Stimulated activated CD8-positive, alpha-beta memory T cell treated with anti-CD3 and anti-CD28 coated beads, Interleukin-4, amount 100 ng/mL, for 24 hours (primary cell): ENCODE results near the gene CCDC127.
"Not testable (repeated sequence)": the region's sequence is repeated elsewhere in the genome, so short reads cannot be mapped to it uniquely, and the experiment has no call there.

ENCODE experiments used
- DNase-seq: peaks from one replicate; pipeline ENCODE4 v3.0.0-alpha.2; 2020; ENCODE audit warnings: low read depth

The CCDC127 gene

DNA sequence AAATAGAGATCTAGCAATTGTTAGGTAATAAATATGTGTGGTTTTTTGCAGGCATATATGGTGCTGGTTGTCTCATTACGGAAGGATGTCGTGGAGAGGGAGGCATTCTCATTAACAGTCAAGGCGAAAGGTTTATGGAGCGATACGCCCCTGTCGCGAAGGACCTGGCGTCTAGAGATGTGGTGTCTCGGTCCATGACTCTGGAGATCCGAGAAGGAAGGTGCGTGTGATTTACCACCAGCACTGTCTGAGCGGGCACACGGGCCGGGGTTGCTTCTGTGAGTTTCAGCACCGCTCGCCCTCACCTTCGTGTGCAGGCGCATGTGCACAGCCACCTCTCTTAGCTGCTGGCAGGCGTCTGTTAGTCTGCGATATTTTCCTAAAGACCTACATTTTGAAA, 15.5 kb upstream of the CCDC127 start:
- not testable (repeated sequence) for DNase-seq

DNA sequence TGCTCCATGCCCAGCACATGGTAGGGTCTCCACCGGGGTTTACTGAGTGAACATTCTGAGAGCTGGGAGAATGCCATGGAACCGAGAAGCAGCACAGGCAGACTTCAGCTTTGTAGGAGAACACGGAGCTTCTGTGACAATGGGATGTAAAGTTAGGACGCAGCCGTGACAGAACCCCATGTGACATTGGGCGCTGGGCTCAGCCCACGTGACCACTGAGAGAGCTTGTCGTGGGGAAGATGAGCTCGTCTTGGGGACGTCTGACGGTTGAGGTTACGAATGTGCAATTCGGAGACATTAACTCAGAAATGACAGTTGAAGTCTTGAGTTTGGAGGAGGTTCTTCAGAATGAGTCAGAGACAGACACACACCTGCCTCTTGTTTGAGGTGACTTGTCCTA, 13.7 kb upstream of the CCDC127 start:
- DNase-seq: no peak

- no peak for DNase-seq
These were observed 12.8 kb upstream of the CCDC127 start for GRCh38 chr5:230711-231110.

DNA sequence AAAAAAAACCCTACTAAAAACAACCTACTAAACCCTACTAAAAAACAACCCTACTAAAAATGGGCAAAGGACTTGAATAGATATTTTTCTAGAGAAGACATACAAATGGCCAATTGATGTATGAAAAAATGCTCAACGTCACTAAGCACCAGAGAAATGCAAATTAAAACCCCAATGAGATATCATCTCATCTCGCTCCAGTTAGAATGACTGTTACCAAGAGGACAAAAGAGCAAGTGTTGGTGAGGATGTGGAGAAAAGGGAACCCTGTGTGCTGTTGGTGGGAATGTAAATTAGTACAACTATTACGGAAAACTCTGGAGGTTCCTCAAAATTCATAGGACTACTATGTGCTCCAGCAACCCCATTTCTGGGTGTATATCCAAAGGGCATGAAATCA, 10.9 kb upstream of the CCDC127 start:
- no peak for DNase-seq

DNA sequence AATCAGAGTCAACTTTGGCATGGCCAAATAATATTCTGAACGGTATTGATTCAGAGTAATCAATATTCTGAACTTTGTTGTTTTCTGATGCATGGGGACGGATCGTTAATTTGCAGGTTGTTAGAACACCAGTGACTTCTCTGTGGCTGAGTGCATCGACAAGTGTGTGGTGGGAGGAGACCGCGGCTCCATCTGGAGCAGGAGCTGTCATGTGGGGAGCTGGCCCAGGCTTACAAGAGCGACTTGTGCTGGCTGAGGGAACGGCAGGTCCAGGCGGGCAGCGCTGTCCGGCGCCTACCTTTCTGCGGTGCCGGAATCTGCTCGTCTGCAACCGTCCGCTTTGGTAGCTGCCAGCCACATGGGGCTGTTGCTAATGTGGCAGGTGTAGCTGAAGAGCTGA, 9.4 kb upstream of the CCDC127 start:
- DNase-seq: not testable (repeated sequence)

DNA sequence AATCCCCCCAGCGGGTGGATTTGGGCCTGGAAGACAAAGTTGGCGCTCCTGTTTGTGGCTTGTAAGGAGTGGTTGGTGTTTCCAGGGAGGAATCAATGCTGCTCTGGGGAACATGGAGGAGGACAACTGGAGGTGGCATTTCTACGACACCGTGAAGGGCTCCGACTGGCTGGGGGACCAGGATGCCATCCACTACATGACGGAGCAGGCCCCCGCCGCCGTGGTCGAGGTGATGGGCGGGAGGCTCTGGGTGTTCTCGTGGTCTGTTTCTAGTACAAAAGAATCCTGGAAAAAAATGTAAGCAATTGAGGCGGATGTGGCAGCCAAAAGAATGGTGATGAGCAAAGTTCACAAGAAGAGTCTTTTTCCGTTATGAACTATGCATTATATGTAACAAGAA, 7.4 kb upstream of the CCDC127 start:
- no peak for DNase-seq

GRCh38 chr5:223791-224190, 5.8 kb upstream of the CCDC127 start:
- no peak for DNase-seq

GRCh38 chr5:222951-223715, 5.2 kb upstream of the CCDC127 start:
- not testable (repeated sequence) for DNase-seq

GRCh38 chr5:219991-220390, 2.0 kb upstream of the CCDC127 start:
- no peak for DNase-seq

GRCh38 chr5:219460-219863, 1.5 kb upstream of the CCDC127 start:
- no peak for DNase-seq

DNA sequence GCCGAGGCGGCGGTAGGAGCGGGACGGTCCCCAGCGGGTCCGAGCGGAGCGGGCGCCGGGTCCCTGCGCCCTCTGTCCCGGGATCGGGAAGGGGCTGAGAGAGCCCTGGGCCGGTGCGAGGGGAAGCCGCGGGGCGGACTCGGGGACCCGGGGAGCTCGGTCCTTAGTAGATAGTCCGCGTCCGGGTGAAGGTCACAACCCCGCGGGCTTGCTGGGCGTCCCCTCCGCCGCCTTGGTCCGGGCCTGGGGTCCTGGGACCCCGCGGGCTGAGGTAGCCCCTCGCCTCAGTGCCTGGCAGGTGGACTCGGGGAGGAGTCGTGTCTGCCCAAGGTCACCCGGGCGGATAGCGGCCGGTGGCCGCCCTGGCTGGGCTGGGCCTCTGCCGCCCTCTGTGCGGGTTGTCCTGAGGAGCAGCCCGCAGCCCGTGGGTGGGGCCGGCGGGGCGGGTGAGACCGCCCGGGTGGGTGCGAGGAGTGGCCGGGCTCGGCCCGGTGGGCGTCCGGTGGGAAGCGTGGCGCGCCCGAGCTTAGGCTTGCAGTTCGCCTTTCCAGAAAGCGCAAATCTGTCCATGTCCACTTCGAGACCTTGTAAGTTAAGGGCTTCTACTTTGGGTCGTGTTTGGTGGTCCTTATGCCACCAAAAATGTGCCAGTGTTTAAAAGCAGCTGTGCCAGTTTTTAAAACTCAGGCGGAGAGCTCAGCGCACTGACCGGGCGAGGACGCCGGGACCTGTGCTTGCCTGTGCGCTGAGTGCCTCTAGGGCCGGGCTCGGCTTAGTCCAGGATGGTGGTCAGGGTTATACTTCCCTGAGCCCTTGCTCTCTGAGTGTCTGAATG, 721 bp upstream of the CCDC127 start:
- DNase-seq: no peak

GRCh38 chr5:216076-216475, 1.9 kb downstream of the CCDC127 start:
- not testable (repeated sequence) for DNase-seq

GRCh38 chr5:215256-215655, 2.7 kb downstream of the CCDC127 start:
- DNase-seq: not testable (repeated sequence)

DNA sequence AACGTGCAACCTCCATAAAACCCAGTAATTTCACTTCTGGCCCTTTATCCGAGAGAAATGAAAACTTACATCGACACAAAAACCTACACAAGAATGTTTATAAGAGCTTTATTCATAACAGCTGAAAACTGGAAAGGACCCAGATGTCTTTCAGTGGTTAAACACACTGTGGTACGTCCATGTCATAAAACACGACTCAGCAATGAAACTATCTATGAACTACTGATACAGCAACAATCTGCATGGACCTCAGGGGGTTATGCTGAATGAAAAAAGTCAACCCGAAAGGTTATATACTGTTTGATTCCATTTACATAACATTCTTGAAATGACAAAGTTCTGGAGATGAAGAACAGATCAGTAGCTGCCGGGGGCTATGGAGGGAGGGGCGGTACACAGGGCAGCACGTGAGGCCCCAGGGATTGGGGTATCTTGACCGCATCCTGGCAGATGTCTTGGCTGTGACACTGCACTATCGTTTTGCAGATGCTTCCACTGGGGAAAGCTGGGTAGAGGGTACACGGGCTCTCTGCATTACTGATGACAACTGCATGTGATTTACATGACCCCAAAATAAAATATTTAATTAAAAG, 4.1 kb downstream of the CCDC127 start:
- DNase-seq: no peak

DNA sequence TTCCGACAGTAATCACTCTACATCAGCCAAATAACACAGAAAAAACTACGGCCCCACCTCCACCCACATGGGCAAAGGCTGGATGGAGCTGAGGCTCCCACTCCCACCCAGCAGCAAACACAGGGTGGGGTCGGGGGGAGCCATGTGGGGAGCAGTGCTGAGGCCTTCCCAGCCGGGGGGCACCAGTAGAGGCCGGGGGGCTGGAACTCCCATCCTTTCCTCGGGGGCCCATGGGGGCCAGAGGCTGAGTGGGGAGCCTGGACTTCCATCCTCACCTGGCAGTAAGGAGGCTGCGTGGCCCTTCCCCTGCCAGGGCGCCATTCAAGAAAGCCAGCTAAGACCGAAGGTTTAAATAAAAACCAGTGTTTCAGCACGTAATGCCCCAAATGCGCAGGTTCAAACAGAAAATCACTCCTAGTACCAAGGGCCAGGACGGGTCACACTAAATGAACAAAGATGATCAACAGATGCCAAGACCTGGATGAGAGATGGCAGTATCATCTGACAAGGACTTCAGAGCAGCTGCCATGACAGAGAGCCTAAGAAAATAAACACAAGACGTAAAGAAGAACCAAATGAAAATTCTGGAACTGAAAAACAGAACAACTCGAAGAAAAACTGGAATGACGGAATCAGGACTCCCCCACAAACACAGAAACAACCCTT, 9.4 kb downstream of the CCDC127 start:
- DNase-seq: no peak

- no peak for DNase-seq
These were observed 10.4 kb downstream of the CCDC127 start for GRCh38 chr5:207599-207998.

GRCh38 chr5:206927-207536, 10.9 kb downstream of the CCDC127 start:
- no peak for DNase-seq

GRCh38 chr5:206406-206805, 11.5 kb downstream of the CCDC127 start:
- no peak for DNase-seq

DNA sequence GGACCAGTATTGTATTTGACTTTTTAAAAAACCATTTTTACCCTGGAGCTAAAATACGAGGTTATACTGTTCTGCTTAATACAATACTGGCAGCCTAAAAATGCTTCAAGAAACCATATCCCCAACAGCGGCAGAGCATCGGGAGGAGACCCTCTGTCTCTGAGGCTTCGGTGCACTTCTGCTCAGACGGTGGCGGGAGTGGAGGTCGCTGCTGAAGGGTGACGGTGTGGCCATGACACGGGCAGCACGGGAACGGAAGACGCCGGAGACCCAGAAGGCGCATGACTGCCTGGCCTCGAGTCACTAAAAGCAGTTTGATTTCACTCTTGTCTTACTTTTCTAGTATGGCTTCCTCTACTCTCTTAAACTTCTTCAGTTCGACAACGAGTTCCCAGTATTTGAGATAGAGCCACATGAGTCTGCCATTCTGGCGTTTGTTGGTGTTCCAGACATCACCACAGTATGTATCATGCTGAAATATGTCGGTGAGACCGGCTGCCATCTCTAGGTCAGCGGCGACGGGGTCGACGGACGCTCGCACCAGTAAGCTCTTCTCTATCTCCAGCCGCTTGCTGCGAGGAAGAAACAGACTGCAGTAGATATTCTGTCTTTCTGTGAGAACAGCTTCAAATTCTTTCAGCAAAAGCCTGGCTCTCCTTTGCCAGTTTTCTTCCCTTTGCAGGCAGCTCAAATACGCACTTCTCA, 12.8 kb downstream of the CCDC127 start:
- no peak for DNase-seq

GRCh38 chr5:204462-204861, 13.5 kb downstream of the CCDC127 start:
- no peak for DNase-seq

DNA sequence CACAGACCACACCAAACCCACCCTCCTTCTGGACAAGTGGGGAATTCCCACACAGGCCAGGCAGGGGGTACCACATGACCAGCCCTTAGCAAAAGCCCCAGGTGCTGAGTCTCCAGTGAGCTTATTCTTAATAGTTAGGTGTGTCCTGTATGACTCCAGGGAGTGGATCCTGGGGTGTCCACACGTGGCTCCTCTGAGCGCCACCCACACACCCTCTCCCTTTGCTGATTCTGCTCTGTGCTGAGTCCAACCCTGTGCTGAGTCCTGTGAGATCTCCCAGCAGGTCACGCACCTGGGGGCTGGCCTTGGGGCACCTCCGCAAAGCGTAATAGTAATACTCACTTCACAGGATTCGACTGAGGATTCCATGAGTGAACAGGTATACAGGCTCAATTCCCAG, 14.0 kb downstream of the CCDC127 start:
- DNase-seq: no peak
